HL-60 (cell line): ENCODE results near the gene JPH3.

Experiments used
- DNase-seq, 2 experiments: peaks; one replicate each; pipeline ENCODE4 v3.0.0-alpha.2; 2010 to 2020; ENCODE audit warnings: low read depth in 1 of 2, low spot score in 1 of 2
- H3K27ac ChIP-seq: fragments of 250-450 bp; sonication (Bioruptor Pico); replicated peaks from 2 replicates; pipeline ENCODE4 v1.5.1; 2020; ENCODE audit warnings: mild to moderate bottlenecking, moderate library complexity
- H3K27me3 ChIP-seq: fragments of 250-450 bp; sonication (Bioruptor Pico); 2 replicates; pipeline ENCODE4 v1.5.1; 2021; ENCODE audit warnings: mild to moderate bottlenecking, moderate library complexity; ENCODE audit not compliant: insufficient read depth, poor library complexity, severe bottlenecking
- H3K4me3 ChIP-seq: replicated peaks from 2 replicates; pipeline ENCODE4 v1.5.1; 2011; ENCODE audit warnings: mild to moderate bottlenecking, control low read depth, low read length; ENCODE audit not compliant: insufficient read depth
- GABPA ChIP-seq: IDR thresholded peaks from 2 replicates; pipeline ENCODE4 v1.6.1; 2012; ENCODE audit warnings: low read depth
- POLR2AphosphoS5 ChIP-seq: IDR thresholded peaks from 2 replicates; pipeline ENCODE4 v1.6.1; 2012; ENCODE audit warnings: low read depth
- SPI1 ChIP-seq: IDR thresholded peaks from 2 replicates; pipeline ENCODE4 v1.6.1; 2012; ENCODE audit warnings: low read depth, mild to moderate bottlenecking, borderline replicate concordance
- TF ChIP-seq, protein P1 (sequence below): IDR thresholded peaks from one replicate; pipeline ENCODE4 v1.5.1; 2011; ENCODE audit warnings: low read length, control low read depth, inconsistent platforms; ENCODE audit not compliant: insufficient read depth
- TF ChIP-seq, protein P2 (sequence below): IDR thresholded peaks from 2 replicates; pipeline ENCODE4 v1.6.1; 2012; ENCODE audit warnings: low read depth; ENCODE audit not compliant: insufficient replicate concordance

Gene JPH3

DNA sequence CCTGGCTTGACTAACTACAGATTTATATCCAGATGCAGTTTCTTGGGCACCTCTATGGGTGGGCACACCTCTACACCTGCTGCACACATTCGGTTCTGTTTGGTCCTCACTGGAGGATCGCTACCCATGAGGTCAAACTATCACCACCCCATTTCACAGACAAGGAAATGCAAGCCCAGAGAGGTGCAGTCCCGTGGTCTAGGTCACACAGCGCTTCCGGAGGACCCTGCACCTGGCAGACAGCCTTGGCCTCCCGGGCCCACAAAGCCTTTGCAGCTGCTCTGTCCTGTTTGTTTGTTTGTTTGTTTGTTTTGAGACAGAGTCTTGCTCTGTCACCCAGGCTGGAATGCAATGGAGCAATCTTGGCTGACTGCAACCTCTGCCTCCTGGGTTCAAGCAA, 39.3 kb upstream of the JPH3 start:
- Histone ChIP-seq H3K27ac (no peak overlapping the region), H3K27me3 (no peaks in the 10 kb centered on the region), H3K4me3 (no peak overlapping the region)
- DNase-seq: no peak
- TF ChIP-seq GABPA (no peak), SPI1 (no peak), POLR2AphosphoS5 (no peak)
- TF ChIP-seq, protein P1, sequence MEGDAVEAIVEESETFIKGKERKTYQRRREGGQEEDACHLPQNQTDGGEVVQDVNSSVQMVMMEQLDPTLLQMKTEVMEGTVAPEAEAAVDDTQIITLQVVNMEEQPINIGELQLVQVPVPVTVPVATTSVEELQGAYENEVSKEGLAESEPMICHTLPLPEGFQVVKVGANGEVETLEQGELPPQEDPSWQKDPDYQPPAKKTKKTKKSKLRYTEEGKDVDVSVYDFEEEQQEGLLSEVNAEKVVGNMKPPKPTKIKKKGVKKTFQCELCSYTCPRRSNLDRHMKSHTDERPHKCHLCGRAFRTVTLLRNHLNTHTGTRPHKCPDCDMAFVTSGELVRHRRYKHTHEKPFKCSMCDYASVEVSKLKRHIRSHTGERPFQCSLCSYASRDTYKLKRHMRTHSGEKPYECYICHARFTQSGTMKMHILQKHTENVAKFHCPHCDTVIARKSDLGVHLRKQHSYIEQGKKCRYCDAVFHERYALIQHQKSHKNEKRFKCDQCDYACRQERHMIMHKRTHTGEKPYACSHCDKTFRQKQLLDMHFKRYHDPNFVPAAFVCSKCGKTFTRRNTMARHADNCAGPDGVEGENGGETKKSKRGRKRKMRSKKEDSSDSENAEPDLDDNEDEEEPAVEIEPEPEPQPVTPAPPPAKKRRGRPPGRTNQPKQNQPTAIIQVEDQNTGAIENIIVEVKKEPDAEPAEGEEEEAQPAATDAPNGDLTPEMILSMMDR: no peak
- TF ChIP-seq, protein P2, sequence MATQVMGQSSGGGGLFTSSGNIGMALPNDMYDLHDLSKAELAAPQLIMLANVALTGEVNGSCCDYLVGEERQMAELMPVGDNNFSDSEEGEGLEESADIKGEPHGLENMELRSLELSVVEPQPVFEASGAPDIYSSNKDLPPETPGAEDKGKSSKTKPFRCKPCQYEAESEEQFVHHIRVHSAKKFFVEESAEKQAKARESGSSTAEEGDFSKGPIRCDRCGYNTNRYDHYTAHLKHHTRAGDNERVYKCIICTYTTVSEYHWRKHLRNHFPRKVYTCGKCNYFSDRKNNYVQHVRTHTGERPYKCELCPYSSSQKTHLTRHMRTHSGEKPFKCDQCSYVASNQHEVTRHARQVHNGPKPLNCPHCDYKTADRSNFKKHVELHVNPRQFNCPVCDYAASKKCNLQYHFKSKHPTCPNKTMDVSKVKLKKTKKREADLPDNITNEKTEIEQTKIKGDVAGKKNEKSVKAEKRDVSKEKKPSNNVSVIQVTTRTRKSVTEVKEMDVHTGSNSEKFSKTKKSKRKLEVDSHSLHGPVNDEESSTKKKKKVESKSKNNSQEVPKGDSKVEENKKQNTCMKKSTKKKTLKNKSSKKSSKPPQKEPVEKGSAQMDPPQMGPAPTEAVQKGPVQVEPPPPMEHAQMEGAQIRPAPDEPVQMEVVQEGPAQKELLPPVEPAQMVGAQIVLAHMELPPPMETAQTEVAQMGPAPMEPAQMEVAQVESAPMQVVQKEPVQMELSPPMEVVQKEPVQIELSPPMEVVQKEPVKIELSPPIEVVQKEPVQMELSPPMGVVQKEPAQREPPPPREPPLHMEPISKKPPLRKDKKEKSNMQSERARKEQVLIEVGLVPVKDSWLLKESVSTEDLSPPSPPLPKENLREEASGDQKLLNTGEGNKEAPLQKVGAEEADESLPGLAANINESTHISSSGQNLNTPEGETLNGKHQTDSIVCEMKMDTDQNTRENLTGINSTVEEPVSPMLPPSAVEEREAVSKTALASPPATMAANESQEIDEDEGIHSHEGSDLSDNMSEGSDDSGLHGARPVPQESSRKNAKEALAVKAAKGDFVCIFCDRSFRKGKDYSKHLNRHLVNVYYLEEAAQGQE: no peak

DNA sequence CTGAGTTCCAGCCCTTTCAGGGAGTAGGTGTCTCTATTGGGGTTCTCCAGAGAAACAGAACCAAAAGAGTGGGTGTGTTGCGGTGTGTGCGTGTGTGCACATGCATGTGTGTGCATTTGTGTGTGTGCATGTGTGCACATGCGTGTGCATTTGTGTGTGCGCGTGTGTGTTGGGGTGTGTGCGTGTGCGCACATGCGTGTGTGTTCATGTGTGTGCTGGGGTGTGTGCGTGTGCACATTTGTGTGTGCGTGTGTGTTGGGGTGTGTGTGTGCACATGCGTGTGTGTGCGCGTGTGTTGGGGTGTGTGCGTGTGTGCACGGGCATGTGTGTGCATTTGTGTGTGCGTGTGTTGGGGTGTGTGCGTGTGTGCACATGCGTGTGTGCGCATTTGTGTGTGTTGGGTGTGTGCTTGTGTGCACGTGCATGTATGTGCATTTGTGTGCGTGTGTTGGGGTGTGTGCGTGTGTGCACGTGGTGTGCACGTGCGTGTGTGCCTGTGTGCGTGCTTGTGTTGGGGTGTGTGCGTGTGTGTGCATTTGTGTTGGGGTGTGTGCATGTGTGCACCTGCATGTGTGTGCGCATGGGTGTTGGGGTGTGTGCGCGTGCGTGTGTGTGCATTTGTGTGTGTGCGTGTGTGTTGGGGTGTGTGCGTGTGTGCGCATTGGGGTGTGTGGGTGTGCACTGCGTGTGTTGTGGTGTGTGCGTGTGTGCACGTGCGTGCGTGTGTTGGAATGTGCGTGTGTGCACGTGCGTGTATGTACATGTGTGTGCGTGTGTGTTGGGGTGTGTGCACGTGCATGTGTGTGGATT, 38.4 kb upstream of the JPH3 start:
- DNase-seq: no peak
- Histone ChIP-seq H3K27me3 (no peaks in the 10 kb centered on the region), H3K27ac (no peak overlapping the region), H3K4me3 (no peak overlapping the region)
- TF ChIP-seq POLR2AphosphoS5 (no peak), SPI1 (no peak), GABPA (no peak)
- TF ChIP-seq, protein P1: no peak
- TF ChIP-seq, protein P2: no peak

DNA sequence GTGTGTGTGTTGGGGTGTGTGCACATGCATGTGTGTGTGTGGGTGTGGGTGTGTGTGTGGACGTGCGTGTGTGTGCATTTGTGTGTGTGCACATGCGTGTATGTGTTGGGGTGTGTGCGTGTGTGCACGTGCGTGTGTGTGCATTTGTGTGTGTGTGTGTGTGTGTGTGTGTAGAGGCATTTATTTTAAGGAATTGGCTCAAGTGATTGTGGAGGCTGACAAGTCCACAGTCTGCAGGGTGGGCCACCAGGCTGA, 37.9 kb upstream of the JPH3 start:
- no peak overlapping the region for H3K4me3 ChIP-seq
- no peak overlapping the region for H3K27ac ChIP-seq
- DNase-seq: no peak
- H3K27me3 ChIP-seq: no peaks in the 10 kb centered on the region
- TF ChIP-seq POLR2AphosphoS5 (no peak), GABPA (no peak), SPI1 (no peak)
- TF ChIP-seq, protein P1: no peak
- TF ChIP-seq, protein P2: no peak
